Muscle of arm (tissue), 12 donors: Measurements from ENCODE around the gene IGFBP7. TPM values are rescaled to one million over a fixed set of nuclear protein-coding genes. Genes with fewer than 3 reads are reported as not detected.
"Not testable (repeated sequence)": the region's sequence is repeated elsewhere in the genome, so short reads cannot be mapped to it uniquely, and the experiment has no call there.

Source experiments
- DNase-seq: peaks from one replicate; pipeline ENCODE4 v3.0.0-alpha.2; 2013
- polyA plus RNA-seq, 12 donors: library from polyadenylated mRNA; unstranded; fragments of 120-200 nt; gene quantifications; one replicate each; pipeline ENCODE4 v1.2.1, GENCODE V29; 2013; ENCODE audit not compliant: insufficient read length in 12 of 12

The IGFBP7 gene
- polyA plus RNA-seq, 12 donors, result 114 to 158 (median 134) TPM; not detected in 1

DNA sequence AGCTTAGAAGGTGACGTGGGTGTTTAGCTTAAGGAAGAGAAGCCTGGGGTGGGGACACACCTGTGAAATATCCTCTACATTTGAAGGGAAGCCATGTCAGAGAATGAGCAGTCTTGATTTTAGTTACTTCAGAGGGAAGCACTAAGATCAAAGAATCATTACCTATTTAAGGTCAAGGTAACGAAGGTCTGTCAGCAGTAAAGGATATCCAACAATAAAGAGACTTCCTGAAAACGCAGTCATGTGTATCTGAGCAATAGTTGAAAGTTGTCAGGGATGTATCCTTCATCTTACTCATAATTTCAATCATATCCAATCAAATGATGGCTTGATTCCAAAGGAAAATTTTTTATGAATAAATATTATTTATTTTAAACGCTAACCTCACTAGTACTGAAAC, 33.5 kb downstream of the IGFBP7 start:
- no peak for DNase-seq

DNA sequence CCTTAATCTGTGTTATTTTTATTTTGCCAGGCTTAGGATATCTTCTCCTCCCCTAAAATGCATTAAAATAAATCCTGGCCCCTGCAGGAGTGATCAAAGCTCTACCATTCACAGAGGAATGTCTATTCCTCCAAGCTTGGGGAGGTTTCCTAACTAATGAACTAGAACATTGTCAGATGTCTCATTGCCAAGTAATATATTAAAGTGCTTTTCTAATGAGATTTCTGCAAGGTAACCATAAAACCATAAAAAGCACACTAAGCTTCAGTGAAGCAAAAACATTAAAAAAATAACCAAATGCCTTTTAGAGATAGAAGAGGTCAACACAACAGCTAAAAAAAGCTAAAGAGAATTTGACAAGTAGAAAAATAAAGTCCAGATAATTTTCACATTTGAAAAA, 34.8 kb downstream of the IGFBP7 start:
- no peak for DNase-seq

DNA sequence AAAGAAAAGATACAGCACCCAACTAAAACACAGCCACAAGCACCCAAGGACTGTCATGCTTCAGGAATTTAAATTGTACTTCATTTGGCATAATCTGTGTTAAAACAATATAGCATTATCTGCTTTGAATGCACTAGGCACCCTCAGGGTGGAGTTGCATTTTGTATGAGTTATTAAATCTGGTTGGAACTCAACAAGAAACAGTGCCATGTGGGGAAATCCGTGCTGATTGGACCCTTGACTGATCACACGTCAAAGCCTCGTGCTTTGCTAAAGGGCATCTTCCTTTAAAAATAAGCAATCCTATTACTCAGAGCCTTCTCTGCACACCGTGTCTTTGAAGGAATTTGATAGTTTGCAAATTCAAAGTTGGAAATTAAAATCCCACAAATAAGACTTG, 35.4 kb downstream of the IGFBP7 start:
- no peak for DNase-seq

DNA sequence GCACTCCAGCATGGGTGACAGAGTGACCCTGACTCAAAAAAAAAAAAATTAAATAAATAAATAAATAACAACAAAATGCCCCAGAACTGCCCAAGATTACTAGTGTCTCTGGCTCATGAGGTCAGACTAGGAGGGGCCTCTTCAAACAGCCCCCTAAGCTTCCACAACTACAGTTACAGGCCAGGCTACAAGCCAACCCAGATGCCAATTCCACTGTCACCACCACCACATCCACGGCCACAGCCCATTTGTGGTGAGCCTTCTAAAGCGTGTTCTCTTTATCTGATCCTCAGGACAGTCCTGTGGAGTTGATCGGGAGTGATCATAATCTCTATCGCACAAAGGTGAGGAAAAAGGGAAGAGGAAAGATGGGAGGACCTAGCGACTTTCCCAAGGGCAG, 36.6 kb downstream of the IGFBP7 start:
- DNase-seq, result no peak

DNA sequence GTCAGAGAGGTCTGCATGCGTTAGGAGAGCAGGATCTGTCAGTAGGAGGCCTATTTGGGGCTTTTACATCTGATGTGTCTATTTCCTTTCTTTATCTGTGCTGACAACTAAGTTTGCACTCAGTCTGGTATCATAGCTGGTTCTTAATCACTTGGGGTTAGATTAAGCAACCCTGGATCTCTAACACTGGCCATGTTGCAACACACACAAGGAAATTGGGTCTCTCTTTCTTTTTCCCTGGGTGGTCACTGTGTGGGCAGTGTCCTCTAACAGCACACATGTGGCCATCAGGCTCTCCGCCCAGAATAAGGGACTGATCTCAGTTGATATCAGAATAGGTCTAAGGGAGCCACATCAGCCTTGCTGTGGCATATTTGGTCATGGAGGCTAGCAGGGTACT, 38.9 kb downstream of the IGFBP7 start:
- no peak for DNase-seq

DNA sequence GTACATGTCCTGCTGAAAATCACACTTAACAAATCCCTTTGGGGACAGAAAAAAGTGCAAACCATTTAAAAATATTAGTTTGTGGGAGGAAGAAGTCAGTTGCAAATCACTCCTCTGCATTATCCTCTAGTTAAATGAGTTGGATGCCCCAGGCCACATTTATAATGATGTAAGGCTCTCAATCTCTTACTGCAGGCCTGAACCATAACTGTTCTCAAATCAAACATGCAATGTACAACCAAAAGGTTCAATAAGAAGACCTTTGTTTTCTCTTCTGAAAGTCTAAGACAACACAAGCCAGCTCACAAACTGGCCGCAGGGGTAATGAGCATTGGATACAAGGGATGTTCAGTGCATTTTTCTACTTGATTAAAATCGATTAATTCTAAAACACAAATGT, 39.7 kb downstream of the IGFBP7 start:
- DNase-seq, result no peak

DNA sequence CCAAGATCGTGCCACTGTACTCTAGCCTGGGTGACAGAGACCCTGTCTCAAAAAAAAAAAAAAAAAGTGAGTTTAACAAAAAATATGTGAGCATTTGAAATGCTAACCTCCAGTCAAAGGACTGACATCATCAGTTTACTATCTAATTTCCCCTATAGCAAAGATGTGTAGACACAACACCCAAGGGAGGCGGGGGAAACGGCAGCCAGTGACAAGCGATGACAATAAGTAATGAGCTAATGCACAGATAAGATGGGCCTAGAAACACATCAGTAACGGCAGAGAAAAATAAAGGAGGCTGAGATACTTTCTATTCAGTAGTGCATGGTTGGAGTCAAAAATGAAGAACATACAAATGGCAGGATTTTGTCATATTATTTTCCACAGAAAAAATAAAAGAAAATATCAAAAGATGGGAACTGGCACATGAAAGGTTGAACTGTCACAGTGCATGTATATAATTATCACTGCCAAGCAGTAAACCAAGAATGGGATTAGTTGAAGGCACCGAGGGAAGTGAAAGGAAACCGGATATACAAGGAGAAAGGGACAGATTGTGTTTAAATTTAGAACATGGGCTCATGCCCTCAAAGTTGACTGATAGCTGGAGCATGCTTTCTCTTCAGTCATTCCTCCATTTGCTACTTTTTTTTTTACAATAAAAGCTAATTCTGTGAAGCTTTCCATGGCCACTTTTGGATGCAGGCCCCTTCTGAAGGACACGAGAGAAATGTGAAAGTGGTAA, 41.8 kb downstream of the IGFBP7 start:
- no peak for DNase-seq

DNA sequence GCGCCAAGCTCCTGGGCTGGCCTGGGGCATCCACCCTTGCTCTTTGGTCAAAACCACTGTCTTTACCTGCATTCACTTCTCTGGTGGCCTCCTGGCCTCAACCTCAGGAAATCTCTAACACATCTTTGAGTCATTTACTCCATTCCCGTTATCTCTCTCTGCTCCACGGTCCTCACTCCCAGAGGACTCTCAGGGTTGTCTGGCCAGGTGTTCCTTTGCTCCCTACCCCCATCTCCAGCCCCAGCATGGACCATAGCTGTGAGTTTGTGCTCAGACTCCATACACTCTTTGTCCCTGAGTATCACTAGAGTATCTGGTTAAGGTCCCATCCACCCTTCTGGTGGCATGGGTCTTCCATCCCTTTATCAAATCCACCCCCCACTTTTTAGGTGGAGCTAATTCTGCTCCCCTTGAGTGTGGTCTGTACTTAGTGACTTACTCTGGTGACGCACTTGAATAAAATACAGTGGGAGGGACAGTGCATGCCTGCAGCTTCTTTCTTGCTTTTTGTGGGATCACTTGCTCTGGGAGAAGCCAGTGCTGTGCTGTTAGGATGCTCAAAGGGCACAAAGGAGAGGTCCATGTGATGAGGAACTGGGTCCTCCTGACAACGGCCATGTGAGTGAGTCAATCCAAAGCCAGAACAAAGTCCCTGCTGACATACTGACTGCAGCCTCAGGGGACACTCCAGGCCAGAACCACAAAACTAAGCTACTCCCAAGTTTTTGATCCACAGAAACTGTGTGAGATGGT, 44.3 kb downstream of the IGFBP7 start:
- no peak for DNase-seq

DNA sequence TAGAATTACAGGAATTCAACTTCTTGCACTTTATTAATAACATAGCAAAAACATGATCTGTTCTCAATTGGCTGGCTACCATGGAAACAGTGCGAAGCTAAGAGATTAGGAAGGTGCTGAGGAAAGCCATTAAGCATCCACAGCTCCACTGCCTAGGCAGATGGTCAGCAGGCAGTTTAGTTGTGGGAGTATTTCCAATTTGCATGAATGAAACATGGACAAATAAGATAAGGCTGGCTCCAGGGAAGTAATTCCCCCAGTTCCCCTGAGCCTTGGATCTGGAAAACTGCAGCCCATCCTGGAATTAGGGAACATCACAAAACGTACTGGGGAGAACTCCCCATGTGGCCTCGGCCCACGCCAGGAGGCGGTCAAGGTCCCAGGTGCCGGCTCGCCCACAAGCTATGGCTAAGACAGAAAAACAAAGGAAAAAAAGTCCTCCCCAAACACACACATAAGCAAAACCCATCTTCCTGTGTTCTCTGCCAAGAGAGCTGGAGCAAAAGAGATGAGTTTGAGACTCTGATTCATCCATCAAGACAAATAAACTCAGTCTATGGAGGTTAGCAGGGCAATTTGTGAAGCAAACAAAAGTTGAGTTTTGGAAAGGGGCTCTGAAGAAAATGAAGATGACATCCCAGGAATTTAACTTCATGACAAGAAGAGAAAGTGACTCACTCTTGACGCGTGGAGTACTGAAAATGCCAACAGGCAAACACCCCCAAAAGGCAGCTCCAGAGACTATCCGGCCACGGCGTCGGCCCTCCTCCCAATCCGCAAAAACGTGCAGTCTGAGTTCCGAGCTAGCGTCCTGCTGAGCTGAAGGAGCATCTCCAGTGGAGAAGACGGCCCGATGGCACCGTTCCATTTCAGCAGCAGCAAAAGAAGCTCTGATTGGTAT, 45.1 kb downstream of the IGFBP7 start:
- peak; percentile 37 for DNase-seq

DNA sequence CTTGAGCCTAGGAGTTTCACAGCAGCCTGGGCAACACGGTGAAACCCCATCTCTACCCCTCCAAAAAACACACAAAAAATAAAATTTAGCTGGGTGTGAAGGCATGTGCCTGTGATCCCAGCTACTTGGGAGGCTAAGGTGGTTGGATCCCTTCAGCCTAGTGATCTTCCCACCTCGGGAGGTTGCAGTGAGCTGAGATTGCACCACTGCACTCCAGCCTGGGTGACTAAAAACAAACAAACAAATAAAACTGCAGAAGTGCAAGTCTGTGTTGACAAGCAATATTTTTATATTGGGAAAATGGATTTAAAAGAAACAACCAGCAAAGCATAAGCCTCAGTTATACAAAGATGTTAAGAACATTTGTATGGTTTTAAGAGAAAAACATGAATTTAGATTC, 46.1 kb downstream of the IGFBP7 start:
- no peak for DNase-seq

DNA sequence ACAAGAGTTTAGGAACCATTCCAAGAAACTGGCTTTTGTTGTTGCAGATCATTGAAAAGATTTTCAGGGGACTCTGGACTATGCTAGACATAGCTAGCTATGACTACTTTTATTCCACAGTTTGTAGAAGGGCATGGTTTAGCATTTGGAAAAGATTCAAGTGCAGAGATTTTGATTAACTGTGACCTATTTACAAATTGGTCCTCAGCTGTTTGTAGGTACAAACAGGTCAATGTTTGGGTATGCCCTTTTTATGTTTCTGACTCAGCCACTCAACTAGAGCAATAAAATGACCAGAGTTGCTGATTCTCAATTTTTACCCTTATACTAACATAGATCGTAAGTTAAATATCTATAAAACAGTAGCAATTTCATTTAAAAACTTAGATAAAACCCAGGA, 46.7 kb downstream of the IGFBP7 start:
- DNase-seq, result no peak

DNA sequence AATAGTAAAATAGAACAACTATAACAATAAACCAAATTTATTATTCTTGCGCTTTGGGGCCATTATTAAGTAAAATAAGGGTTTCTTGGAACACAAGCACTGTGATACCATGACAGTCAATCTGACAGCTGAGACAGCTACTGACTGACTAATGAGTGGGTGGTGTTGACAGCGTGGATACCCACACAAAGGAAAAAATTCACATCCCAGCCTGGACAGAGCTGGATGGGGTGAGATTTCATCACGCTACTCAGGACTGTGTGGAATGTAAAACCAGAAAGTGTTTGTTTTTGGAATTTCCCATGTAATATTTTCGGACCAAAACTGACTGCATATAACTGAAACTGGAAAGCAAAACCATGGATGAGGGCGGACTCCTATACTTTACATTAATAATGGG, 48.8 kb downstream of the IGFBP7 start:
- DNase-seq, result no peak

DNA sequence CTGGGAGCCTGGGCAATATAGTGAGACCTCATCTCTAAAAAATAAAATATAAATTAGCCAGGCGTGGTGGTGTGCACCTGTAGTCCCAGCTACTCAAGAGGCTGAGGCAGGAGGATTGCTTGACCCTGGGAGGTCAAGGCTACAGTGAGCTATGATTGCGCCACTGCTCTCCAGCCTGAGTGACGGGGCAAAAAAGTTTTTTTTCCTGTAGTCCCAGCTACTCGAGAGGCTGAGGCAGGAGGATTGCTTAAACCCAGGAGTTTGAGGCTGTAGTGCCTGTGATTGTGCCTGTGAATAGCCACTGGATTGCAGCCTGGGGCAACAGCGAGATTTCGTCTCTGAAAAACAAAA, 49.5 kb downstream of the IGFBP7 start:
- not testable (repeated sequence) for DNase-seq

DNA sequence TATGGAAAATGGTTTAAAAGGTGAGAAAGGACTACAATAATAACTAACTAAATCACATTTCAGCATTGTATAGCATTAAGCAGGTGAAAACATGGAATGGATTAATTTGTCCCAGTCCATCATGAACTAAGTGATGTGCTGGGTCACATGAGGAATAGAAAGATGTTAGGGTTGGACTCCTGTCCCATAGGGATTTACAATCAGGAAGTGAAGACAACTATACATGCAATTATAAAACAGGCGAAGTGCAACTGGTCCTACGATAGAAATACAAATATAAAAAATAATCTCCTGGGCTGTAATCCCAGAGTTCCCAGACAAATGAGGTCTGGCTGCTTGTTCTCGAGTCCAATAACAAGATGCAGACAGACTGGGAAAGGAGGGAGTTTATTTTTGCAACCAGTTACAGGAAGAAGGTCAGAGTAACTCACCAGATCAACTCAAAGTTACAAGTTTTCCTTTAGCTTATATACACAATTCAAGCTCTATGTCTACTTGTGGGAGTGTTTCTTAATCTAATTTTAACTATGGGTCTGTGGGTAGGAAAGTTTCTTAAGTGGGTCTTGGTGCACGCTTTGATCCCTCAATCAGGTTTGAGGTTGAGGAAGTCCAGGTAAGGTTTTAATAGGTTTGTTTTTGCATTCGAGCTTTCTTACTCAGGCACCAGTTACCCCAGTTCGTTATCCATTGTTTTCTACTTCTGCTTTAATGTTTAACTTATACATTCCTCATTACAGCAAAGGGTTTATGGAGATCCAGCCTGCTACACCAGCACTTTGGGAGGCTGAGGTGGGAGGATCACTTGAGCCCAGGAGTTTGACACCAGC, 50.1 kb downstream of the IGFBP7 start:
- no peak for DNase-seq

DNA sequence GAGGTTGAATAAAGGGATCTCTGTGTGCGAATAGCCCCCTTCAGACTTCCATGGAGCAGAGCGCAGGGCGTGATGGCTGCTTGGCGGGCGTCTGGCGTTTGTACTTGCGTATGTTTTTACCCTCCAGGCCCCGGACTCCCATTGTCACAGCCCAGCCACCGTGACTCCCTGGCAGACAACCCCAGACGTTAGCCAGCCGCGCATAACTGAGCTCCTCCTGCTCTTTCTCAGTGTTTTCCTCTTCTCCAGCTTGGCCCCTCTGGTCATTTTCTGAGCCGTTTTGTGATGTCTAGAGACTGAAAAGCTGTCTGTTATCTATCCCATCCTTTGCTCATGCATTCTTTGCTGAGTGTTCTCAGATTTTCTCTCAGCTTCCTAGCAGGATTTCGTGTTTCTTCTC, 54.3 kb downstream of the IGFBP7 start:
- DNase-seq, result no peak

DNA sequence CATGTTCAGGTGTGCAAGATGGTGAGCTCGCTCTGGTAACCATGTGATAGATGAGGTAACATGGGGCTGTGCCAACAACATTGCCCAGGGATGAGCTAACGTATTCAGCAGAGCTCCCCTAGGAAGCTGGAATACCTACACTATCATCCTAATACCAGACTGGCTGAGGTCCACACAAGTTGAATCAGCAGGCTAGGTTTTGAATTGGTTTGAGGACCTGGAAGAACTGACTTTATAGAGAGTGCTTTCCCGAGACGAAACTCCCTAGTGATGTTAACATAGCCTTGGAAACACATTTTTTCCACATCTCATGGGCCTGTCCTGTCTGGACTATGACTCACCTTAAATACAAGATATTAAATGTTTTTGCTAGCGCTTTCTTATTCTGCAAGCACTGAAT, 56.7 kb downstream of the IGFBP7 start:
- no peak for DNase-seq

DNA sequence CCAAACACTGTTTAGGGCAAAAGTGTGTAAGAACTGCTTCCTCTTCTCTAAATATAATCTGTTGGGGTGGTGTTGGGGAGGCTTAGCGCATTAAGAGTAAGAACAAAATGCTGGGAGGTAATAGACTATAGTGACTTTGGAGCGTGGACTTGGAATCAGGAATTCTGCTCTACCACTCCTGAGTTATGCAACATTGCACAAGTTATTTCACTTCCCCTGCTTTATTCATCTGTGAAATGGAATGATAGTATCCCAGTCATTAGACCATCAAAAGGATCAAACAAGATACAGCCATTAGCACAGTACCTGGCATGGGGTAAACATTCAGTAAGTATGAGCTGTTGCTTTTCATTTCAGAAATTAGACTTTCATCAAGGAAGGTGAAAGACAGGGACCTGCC, 58.7 kb downstream of the IGFBP7 start:
- DNase-seq, result no peak

DNA sequence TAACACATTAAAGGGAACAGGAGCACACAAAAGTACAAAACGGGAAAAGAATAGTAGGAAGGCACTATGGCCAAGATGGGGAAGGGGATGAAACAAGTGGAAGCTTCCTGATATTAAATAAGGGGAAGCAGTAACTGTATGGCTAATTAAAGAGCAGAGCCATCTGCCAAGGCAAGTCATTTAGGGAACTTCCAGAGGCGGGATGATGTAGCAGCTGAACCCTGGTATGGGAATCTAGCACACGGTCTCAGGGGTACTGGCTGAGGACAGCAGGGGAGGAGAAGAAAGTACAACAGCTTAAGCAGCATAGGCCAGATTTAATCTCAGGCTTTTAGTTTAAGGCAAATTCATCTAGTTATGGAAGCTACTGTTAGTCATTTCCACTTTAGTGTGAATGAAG, 59.1 kb downstream of the IGFBP7 start:
- no peak for DNase-seq

DNA sequence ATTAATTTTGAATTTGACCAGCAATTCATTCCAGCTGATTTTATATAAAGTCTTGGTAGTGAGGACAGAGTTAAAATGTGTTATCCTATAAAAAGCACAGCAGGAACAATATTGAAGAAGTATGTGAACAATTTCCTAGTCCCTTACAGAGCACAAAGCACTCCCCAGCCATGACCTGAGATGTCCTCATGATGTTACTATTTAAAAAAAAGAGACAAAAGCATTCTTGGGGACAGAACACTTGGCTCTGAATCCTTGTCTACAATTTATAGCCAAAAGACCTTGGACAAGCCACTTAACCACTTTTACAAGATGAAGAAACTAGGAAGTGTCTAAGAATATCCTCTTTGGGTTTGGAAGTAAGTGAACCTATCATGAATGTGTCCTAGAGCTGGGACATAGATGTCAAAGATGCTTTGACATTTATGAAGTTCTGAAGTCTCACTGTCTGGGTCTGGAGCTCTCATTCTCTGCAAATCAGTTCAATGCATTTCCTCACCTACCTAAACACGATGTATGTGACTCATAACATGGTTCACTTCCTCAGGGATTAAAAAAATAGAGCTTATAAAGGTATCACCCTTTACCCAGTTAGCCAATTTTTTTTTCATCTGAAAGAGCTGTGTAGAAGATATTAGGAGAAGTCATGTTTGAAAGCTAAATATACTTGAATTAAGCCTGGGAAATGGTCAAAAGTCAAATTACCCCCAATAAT, 61.4 kb downstream of the IGFBP7 start:
- no peak for DNase-seq

DNA sequence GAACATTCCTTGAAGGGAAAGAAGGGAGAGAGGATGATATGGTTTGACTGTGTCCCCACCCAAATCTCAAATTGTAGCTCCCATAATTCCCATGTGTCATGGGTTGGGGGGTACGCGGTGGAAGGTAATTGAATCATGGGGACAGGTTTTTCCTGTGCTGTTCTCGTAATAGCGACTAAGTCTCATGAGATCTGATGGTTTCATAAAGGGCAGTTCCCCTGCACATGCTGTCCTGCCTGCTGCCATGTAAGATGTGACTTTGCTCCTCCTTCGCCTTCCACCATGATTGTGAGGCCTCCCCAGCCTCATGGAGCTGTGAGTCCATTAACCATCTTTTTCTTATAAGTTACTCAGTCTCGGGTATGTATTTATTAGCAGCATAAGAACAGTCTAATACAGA, 63.1 kb downstream of the IGFBP7 start:
- DNase-seq, result not testable (repeated sequence)

DNA sequence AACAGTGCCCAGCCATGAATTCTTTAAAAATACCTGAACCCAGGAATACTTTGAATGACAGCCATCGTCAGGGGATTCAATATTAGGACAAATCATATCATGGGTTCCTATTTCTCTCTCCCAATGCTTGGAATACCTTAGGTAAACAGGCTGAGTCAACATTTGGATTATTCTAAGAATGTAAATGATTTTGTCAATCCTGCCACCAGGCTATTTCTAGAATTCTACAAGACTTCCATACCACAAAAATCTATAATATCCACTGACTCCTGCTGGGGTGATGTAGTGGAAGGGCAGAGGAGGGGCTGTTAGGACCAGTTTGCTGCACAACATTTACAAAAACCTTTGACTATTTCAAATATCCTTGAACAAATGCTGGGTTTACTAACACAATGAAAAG, 65.2 kb downstream of the IGFBP7 start:
- DNase-seq, result no peak
